Liver (tissue), 3 donors: ENCODE results near the gene CCT4.

Experiments used
- EGR1 ChIP-seq, 2 donors: IDR thresholded peaks; 2 replicates each; pipeline ENCODE4 v1.6.1; 2016 to 2018; ENCODE audit warnings: antibody characterized with exemption in 2 of 2, low read depth in 2 of 2
- FOXA2 ChIP-seq: IDR thresholded peaks from 2 replicates; pipeline ENCODE4 v1.6.1; 2016; ENCODE audit warnings: antibody characterized with exemption
- GABPA ChIP-seq, 2 donors: IDR thresholded peaks in 1 of 2; conservative IDR thresholded peaks in 1 of 2; 2 replicates each; pipeline ENCODE4 v1.6.1; 2016; ENCODE audit warnings: antibody characterized with exemption in 2 of 2, mild to moderate bottlenecking in 1 of 2, moderate library complexity in 1 of 2
- HNF4A ChIP-seq, 2 donors: conservative IDR thresholded peaks; 2 replicates each; pipeline ENCODE4 v1.6.1; 2016; ENCODE audit warnings: antibody characterized with exemption in 2 of 2, mild to moderate bottlenecking in 2 of 2
- JUND ChIP-seq, 2 donors: IDR thresholded peaks; 2 replicates each; pipeline ENCODE4 v1.6.1; 2016; ENCODE audit warnings: antibody characterized with exemption in 2 of 2
- RAD21 ChIP-seq, 2 donors: IDR thresholded peaks; 2 replicates each; pipeline ENCODE4 v1.6.1; 2016; ENCODE audit warnings: antibody characterized with exemption in 2 of 2, mild to moderate bottlenecking in 2 of 2
- SP1 ChIP-seq: IDR thresholded peaks from 2 replicates; pipeline ENCODE4 v1.6.1; 2018; ENCODE audit warnings: antibody characterized with exemption, mild to moderate bottlenecking
- TAF1 ChIP-seq: conservative IDR thresholded peaks from 2 replicates; pipeline ENCODE4 v1.6.1; 2016; ENCODE audit warnings: antibody characterized with exemption, mild to moderate bottlenecking
- YY1 ChIP-seq: IDR thresholded peaks from 2 replicates; pipeline ENCODE4 v1.6.1; 2016; ENCODE audit warnings: antibody characterized with exemption, mild to moderate bottlenecking
- TF ChIP-seq, protein P1 (sequence below): fragments of 150-350 bp; IDR thresholded peaks from 2 replicates; pipeline ENCODE4 v1.5.1; 2017; ENCODE audit warnings: improper control_type of control experiment, low read depth, low read length; ENCODE audit not compliant: missing input control
- TF ChIP-seq, protein P2 (sequence below): IDR thresholded peaks from 2 replicates; pipeline ENCODE4 v1.6.1; 2016; ENCODE audit warnings: antibody characterized with exemption, mild to moderate bottlenecking
- TF ChIP-seq, protein P3 (sequence below): IDR thresholded peaks from 2 replicates; pipeline ENCODE4 v1.6.1; 2016; ENCODE audit warnings: antibody characterized with exemption
- TF ChIP-seq, protein P4 (sequence below): IDR thresholded peaks from 2 replicates; pipeline ENCODE4 v1.6.1; 2016; ENCODE audit warnings: antibody characterized with exemption
- TF ChIP-seq, protein P5 (sequence below): IDR thresholded peaks from 2 replicates; pipeline ENCODE4 v1.6.1; 2016; ENCODE audit warnings: antibody characterized with exemption
- donor health status: healthy.
- donor health status: healthy.

DNA sequence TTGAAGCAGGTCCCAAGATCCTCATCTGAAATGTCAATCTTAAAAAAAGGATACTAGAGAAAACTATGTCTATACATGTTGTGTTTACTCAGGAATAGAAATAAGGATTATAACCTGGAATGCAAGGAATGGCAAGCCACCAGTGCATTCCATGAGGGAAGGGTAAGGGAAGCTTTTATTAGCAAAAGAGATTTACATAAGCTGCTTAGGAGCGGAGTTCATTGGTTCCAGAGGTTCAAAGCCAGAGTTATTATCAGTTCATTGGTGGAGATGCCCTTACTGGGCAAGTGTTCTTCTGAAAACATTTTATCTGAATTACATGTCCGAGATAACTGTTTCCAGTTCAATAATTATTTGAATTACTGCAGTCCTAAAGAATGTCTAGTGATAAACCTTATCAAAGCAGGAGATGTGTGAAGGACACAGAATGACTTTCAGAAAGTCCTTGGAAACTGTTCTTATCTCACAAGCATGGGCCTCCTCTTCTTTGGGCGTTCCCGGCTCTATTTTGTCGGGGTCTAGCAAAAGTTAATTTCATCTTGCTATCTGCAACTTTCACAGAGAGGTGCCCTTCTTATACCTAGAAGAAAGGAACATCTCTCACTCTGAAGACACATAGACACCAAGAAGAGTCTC is 40.5 kb upstream of the CCT4 start:
- TF ChIP-seq, protein P1, sequence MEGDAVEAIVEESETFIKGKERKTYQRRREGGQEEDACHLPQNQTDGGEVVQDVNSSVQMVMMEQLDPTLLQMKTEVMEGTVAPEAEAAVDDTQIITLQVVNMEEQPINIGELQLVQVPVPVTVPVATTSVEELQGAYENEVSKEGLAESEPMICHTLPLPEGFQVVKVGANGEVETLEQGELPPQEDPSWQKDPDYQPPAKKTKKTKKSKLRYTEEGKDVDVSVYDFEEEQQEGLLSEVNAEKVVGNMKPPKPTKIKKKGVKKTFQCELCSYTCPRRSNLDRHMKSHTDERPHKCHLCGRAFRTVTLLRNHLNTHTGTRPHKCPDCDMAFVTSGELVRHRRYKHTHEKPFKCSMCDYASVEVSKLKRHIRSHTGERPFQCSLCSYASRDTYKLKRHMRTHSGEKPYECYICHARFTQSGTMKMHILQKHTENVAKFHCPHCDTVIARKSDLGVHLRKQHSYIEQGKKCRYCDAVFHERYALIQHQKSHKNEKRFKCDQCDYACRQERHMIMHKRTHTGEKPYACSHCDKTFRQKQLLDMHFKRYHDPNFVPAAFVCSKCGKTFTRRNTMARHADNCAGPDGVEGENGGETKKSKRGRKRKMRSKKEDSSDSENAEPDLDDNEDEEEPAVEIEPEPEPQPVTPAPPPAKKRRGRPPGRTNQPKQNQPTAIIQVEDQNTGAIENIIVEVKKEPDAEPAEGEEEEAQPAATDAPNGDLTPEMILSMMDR, result no peak
- no peak for TF ChIP-seq SP1
- TF ChIP-seq YY1, result no peak
- TF ChIP-seq TAF1, result no peak
- TF ChIP-seq, protein P2, sequence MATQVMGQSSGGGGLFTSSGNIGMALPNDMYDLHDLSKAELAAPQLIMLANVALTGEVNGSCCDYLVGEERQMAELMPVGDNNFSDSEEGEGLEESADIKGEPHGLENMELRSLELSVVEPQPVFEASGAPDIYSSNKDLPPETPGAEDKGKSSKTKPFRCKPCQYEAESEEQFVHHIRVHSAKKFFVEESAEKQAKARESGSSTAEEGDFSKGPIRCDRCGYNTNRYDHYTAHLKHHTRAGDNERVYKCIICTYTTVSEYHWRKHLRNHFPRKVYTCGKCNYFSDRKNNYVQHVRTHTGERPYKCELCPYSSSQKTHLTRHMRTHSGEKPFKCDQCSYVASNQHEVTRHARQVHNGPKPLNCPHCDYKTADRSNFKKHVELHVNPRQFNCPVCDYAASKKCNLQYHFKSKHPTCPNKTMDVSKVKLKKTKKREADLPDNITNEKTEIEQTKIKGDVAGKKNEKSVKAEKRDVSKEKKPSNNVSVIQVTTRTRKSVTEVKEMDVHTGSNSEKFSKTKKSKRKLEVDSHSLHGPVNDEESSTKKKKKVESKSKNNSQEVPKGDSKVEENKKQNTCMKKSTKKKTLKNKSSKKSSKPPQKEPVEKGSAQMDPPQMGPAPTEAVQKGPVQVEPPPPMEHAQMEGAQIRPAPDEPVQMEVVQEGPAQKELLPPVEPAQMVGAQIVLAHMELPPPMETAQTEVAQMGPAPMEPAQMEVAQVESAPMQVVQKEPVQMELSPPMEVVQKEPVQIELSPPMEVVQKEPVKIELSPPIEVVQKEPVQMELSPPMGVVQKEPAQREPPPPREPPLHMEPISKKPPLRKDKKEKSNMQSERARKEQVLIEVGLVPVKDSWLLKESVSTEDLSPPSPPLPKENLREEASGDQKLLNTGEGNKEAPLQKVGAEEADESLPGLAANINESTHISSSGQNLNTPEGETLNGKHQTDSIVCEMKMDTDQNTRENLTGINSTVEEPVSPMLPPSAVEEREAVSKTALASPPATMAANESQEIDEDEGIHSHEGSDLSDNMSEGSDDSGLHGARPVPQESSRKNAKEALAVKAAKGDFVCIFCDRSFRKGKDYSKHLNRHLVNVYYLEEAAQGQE, result no peak
- no peak for TF ChIP-seq JUND (IDR thresholded peaks at IDR 0.05)
- TF ChIP-seq RAD21 (IDR thresholded peaks at IDR 0.05), result no peak
- TF ChIP-seq, protein P3, sequence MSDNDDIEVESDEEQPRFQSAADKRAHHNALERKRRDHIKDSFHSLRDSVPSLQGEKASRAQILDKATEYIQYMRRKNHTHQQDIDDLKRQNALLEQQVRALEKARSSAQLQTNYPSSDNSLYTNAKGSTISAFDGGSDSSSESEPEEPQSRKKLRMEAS, result no peak
- TF ChIP-seq, protein P4, sequence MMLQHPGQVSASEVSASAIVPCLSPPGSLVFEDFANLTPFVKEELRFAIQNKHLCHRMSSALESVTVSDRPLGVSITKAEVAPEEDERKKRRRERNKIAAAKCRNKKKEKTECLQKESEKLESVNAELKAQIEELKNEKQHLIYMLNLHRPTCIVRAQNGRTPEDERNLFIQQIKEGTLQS, result no peak
- no peak for TF ChIP-seq EGR1 (IDR thresholded peaks at IDR 0.05; ENCODE audit: low read depth in 2 of 2)
- TF ChIP-seq GABPA (IDR thresholded peaks at IDR 0.05 in 1 of 2, conservative IDR thresholded peaks at IDR 0.05 in 1 of 2), result no peak
- TF ChIP-seq, protein P5, sequence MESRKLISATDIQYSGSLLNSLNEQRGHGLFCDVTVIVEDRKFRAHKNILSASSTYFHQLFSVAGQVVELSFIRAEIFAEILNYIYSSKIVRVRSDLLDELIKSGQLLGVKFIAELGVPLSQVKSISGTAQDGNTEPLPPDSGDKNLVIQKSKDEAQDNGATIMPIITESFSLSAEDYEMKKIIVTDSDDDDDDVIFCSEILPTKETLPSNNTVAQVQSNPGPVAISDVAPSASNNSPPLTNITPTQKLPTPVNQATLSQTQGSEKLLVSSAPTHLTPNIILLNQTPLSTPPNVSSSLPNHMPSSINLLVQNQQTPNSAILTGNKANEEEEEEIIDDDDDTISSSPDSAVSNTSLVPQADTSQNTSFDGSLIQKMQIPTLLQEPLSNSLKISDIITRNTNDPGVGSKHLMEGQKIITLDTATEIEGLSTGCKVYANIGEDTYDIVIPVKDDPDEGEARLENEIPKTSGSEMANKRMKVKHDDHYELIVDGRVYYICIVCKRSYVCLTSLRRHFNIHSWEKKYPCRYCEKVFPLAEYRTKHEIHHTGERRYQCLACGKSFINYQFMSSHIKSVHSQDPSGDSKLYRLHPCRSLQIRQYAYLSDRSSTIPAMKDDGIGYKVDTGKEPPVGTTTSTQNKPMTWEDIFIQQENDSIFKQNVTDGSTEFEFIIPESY, result no peak
- no peak for TF ChIP-seq FOXA2
- no peak for TF ChIP-seq HNF4A (conservative IDR thresholded peaks at IDR 0.05)
